NCI-H748 treated with DMSO at 0.1 percent for 48 hours (cell line): ENCODE measurements around the gene ARID4B.

Experiments used
- DNase-seq: peaks from one replicate; lab custom pipeline; 2025; lab: John Stamatoyannopoulos, UW

Gene ARID4B

DNA sequence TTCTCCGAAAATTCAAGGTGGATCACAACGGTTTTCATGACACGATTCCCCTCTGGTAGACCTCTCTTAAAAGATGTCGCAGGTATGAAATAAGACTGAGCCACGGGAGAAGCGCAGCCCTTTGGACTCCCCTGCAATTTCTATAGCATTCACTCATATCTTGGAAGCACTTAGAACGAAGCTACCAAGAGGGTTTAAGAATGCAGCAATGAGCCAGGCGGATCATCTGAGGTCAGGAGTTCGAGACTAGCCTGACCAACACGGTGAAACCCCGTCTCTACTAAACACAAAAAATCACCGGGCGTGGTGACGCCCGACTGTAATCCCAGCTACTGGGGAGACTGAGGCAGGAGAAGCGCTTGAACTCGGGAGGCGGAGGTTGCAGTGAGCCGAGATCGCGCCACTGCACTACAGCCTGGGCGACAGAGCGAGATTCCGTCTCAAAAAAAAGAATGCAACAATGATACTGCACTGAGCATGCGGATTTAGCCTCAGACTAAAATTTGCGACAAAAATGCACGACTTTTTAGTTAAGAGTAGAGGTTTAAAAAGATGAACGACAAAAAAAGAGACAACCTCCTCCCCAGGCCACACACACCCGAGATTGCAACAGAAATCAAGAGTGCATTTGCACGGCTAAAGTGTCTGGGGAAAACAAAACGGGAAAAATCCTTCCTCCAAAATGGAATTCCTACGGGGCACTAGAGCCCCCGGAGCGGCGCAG, 200.1 kb downstream of the ARID4B start:
- DNase-seq: no peak

DNA sequence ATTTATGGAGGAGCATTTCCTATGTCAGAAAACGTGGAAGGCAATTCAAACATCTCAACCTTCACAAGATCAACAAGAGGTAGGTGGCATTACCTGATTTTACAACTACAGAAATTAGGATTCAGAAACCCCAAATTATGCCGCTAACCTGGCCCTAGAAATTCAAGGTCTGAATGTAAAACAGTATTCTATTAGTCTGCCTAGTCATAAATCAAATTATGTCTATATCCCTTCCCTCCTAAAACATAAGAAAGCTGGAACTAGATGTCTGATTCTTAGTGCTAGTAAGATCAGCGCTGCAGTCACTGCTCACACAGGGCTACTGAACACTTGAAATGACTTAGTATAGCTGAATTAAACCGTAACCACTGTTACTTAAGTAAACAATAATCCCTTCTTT, 200.8 kb downstream of the ARID4B start:
- DNase-seq: no peak

GRCh38 chr1:235124665-235125064, 203.3 kb downstream of the ARID4B start:
- DNase-seq: no peak

DNA sequence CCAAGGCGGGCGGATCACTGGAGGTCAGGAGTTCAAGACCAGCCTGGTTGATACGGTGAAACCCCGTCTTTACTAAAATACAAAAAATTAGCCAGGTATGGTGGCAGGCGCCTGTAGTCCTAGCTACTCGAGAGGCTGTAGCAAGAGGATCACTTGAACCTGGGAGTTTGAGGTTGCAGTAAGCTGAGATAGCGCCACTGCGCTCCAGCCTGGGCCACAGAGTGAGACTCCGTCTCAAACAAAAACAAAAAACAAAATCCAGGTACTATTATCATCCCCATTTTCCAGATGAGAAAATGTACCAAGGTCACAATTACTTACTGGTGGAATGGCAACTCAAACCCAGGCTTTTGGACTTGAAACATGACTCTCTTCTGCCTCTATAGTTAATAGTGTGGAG, 203.9 kb downstream of the ARID4B start:
- no peak for DNase-seq

- no peak for DNase-seq
Measured at GRCh38 chr1:235122348-235122747, 205.6 kb downstream of the ARID4B start.
